Right hindlimb (tissue), 1 donor: ENCODE results near the gene ABCC10.
"Not testable (repeated sequence)": the region's sequence is repeated elsewhere in the genome, so short reads cannot be mapped to it uniquely, and the experiment has no call there.

Experiments used
- DNase-seq: peaks from one replicate; pipeline ENCODE4 v3.0.0-alpha.2; 2018

Gene ABCC10

DNA sequence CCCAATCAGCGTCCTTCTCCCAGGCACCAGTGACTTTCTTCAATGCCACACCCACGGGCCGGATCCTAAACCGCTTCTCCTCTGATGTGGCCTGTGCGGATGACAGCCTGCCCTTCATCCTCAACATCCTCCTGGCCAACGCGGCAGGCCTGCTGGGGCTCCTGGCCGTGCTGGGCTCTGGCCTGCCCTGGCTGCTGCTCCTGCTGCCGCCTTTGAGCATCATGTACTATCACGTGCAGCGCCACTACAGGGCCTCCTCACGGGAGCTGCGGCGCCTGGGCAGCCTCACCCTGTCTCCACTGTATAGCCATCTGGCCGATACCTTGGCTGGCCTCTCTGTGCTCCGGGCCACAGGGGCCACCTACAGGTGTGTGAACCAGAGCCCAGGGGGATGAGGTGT lies 18.2 kb downstream of the ABCC10 start:
- no peak for DNase-seq

- DNase-seq: no peak
These were observed 20.3 kb downstream of the ABCC10 start for GRCh38 chr6:43447604-43448003.

DNA sequence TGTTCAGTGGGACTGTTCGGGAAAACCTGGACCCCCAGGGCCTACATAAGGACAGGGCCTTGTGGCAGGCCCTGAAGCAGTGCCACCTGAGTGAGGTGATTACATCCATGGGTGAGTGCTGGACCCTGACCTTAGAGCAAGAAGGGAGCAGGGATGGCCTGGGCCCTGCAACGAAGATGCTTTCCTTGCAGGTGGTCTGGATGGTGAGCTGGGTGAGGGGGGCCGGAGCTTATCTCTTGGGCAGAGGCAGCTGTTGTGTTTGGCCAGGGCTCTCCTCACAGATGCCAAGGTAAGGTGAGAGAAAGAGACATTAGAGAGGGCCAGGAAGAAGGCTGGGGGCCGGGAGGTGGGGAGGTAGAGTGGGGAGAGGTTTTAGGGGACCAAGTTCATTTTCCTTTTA lies 21.6 kb downstream of the ABCC10 start:
- no peak for DNase-seq

DNA sequence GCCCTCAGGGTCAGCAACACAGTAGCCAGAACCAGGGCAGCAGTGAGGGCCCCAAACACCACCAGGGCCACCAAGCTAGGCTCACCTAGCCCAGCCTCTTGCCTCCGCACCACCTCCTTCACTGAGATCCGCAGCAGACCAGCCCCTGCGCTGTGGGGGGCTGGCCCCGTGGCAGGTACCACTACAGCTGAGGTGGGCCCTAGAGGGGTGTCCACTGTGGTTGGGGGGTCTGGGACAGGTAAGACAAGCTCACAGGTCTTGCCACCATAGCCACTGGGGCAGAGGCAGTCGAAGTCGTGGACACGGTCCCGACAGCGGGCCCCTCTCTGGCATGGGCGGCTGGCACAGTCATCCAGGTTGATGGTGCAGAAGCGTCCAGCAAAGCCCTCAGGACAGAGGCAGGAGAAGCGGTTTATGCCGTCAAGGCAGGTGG lies 23.4 kb downstream of the ABCC10 start:
- no peak for DNase-seq

DNA sequence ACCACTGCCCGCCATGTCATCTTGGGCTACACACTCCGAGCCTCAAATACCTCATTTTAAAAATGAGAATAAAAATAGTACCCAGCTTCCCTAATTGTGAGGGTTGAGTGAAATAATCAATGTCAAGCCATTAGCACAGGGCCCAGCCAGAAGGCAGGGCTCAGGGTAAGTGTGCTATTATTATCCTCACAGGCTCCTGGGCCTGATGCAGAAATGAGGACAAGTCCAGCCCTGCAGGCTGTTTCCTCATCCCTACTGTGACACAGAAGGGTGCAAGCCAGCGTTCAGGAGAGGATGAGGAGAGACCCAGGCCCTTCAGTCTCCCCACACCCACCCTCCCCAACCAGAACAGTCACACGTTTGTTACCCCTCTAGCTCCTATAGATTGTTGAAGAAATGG lies 24.0 kb downstream of the ABCC10 start:
- DNase-seq: no peak

DNA sequence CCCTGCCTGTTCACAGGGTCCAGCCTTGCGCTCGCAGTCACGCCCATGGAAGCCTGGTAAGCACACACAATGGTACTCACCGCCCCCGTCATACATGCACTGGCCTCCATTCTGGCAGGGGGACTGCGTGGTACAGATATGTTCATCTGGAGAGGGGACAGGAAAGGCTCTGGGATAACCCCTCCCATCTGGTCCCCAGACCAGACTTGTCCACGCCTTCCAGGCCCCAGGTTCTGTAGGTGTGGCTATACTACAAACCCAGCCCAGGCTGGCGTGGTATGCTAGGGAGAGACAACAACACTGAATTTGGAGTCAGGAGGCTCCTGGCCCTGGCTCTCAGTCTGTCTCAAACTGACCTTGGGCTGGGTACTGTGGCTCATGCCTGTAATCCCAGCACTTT lies 24.6 kb downstream of the ABCC10 start:
- DNase-seq: no peak

DNA sequence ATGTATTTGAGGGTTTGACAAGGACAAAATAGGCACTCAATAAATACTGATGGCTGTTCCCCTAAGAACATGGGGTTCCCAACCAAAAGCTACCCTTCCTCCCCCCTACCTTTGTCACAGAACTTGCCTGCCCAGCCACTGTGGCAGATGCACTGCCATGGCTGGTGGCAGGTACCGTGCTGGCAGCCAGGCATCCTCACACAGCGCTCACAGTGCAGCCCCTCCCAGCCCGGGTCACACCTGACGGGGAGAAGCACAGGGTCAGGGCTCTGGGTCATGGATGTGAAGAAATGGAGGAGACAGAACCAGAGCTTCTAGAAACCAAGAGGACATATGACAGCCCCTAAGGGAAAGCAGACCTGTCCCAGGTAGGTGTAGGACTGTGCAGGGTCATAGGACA lies 25.6 kb downstream of the ABCC10 start:
- DNase-seq: no peak

DNA sequence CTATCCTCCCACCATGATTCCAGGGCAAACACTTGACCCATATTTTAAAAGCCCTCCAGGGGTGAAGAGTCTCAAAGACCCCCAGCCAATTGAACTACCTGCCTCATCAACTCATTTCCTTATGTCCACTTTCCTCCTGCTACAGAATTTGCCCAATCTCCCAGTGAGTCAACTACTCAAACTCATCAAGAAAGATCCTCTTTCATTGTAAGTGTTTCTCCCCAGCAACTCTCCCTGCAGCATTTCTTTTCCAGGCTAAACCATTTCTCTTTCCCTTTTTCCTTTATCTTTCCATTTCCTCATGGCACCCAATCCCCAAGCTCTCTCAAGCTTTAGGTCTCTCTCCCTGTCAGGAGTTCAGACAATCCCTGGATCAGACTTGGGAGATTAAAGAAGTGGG lies 26.5 kb downstream of the ABCC10 start:
- no peak for DNase-seq

GRCh38 chr6:43454290-43454695 lies 27.0 kb downstream of the ABCC10 start:
- DNase-seq: no peak

DNA sequence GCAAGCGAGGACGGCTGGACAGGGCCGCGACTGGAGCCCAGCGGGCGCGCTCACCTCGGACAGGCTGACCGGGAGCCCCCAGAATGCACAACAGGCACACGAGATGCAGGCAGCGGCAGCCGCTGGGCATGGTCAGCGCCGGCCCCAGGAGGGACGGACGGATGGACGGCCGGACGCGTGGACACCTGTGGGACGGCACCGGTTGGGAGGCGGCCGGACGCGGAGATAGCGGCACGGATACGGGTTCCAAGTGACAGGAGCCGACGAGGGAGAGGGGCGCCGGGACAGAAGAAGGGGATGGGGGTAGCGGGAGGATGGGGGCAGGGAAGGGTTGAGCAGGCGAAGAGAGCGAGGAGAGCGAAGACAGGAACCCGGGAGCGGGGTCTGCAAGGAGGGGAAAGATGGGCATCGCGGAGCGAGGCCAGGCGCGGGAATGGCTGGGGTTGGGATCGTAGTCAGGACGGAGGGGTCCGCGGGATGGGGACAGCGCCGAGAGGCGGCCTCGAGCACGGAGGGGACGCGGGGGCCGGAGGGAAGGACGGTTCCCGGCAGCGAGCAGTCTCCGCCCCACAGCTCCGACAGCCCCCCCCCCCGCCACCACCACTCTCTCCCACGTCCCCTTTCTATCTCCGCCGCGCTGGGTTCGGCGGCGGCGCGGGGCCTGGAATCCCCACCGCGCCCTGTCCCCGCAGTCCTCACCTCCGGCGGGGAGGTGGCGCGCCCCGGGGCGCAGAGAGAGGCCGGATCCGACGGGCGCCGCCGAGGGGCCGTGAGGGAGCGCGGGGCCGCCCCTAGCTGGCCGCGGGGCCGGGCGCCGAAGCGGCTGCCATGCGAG lies 27.6 kb downstream of the ABCC10 start:
- peak; percentile 90 for DNase-seq

DNA sequence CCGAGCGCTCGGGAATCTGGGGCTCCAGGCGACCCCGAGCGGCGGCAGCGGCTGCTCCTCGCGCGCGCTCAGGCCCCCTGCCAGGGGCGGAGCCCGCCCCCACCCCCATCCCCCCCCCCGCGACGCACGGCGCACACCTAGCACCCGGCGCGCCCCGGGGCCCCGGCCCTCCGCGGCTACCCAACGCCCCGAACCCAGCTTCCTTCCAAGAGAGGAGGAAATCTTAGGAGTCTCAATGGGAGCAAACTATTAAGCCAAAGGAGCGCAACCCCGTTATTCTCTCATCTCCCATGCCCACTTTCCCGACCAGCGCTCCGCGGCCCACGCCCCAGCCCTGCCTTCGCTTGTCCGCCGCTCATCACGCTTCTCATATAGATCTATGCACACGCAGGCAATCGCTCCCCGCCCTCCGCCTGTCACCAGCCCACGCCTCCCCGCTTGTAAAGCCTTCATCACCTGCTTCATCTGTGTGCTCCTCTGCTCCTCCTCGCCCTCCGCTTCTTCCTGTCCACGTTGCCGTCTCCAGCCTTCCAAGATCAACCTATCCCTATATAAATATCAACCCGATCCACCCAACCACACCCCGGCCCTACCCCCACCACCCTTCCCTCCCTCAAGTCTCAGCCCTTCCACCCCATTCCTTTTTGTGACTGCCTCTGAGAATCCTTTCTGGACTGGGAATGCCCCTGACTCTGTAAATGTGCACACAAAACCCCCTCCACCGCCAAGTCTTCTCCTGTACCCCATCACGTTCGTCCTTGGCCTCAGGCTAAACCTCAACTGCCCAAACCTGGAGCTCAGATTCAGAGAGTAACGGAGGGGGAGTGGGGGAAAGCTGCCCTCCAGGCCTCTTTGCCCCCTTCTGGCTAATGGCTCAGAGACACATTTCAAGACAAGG lies 28.4 kb downstream of the ABCC10 start, which contains the start of gene DLK2:
Gene DLK2 (minus strand): TSS at position 18 of the 898 bp plus-strand sequence. CDS start 723 bp downstream, outside the sequence.
- no peak for DNase-seq

DNA sequence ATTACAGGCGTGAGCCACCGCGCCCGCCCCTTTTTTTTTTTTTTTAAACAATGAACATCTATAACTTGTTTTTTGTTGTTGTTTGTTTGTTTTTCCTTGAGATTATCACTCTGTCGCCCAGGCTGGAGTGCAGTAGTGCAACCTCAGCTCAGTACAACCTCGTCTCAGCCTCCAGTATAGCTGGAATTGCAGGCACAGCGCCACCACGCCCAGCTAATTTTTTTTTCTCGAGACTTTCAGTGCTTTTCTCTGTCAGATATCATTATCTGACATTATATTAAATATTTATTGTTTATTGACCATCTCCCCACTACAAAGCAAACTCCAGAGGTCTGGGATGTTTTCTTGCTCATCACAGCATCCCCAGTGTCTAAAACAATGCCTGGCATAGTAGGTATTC lies 30.3 kb downstream of the ABCC10 start:
- DNase-seq: no peak

GRCh38 chr6:43458154-43458553 lies 30.8 kb downstream of the ABCC10 start:
- DNase-seq: not testable (repeated sequence)

- no peak for DNase-seq
These were observed 32.2 kb downstream of the ABCC10 start for GRCh38 chr6:43459535-43459934.

DNA sequence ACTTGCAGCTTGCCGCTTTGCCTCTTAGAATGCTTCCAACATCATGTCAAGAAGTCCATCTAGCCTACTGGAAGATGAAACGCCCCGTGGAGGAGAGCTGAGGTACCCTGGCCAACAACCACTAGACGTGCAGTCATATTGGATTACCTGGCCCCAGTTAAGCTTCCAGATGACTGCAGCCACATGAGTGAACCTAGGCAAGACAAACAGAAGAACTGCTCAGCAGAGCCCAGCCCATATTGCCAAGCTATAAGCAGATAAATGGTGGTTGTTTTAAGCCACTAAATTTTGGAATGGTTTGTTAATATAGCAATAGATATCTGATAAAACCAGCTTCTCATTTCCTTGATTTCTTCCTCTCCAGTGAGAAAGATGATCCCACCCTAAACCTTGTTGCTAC lies 32.7 kb downstream of the ABCC10 start:
- DNase-seq: no peak

- no peak for DNase-seq
These were observed 34.6 kb downstream of the ABCC10 start for GRCh38 chr6:43461936-43462335.

DNA sequence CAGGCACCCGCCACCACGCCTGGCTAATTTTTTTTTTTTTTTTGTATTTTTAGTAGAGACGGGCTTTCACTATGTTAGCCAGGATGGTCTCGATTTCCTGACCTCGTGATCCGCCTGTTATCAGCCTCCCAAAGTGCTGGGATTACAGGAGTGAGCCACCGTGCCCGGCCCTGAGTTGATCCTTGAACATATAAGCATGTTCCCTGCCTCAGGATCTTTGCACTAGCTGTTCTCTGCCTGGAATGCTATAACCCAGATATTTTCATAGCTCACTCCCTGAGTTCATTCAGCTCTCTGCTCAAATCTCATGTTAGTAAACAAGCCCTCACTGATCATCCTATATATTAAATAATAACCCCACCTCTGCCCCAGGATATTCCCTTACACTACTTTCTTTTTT lies 37.0 kb downstream of the ABCC10 start:
- DNase-seq: no peak

DNA sequence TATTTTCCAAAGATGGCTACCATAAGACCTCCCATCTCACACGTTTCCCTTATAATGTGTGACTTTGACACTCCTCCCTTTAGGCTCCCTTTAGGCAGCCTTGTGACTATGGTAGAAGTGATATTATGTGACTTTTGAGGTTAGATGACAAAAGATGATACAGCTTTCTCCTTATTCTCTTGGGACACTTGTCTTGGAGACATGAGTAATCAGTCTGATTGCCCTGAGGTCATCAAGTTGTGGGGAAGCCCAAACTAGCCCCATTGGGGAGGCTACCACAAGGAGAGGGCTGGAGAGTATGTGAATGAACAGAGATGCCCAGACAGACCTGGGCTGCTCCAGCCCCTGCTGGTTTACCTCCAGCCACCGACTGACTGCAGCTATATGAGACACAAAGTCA lies 38.6 kb downstream of the ABCC10 start:
- DNase-seq: no peak

DNA sequence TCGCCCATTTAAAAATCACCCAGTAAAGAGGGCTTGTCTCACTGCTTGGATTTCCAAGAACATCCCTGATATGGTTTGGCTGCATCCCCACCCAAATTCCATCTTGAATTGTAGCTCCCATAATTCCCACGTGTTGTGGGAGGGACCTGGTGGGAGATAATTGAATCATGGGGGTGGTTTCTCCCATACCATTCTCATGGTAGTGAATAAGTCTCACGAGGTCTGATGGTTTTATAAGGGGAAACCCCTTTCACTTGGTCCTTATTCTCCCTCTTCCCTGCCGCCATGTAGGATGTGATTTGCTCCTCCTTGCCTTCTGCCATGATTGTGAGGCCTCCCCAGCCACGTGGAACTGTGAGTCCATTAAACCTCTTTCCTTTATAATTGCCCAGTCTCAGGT lies 39.9 kb downstream of the ABCC10 start:
- DNase-seq: not testable (repeated sequence)

GRCh38 chr6:43467752-43468151 lies 40.4 kb downstream of the ABCC10 start:
- DNase-seq: no peak

GRCh38 chr6:43468240-43468639 lies 40.9 kb downstream of the ABCC10 start:
- DNase-seq: no peak

DNA sequence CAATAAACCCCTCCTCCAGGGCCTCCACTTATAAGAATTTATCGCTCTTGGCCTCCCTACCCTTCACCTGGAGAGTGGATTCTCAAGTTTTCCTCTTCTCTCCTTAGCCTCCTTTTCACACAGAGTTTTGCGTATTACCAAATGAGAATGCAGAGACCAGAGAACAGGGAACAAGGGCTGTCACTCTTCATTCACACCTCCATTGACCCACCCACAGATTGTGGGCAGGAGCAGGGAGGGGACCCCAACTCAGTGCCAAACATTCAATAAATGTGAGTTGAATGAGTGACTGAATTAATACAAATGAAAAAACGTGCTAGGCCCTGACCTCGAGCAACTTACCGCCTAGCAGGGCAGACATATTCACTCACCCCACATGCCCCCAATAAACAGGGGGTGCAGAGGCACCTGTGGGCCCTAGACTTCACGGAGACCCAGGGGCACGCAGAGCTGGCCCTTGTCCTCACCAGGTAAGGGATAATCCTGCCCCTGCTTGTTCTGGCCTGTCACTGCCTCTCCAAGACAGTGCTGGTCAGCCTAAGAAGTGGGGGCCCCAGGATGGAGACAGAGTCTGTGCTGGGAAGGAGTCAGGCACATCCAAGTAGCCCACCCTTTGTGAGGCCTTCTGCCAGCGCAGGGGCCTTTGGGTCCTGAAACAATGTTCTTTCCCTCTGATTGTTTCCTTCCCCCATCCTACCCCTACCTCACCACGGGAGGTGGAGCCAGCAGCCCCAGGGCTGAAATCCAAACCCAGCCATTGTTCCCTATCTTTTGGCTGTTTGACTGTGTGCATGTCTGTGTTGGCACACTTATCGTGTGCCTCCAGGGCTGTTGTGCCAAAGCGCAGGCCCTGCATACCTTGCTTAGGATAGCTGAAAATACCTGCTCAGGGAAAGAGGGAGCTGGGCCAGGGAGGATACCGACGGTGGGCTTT lies 41.7 kb downstream of the ABCC10 start:
- no peak for DNase-seq

- no peak for DNase-seq
These were observed 42.6 kb downstream of the ABCC10 start for GRCh38 chr6:43469947-43470346.
